SK-N-SH (cell line): ENCODE data around the gene MAMSTR. TPM values are rescaled to one million over a fixed set of nuclear protein-coding genes. Genes with fewer than 3 reads are reported as not detected.
"Not testable (repeated sequence)": the region's sequence is repeated elsewhere in the genome, so short reads cannot be mapped to it uniquely, and the experiment has no call there.

Experiments used
- CTCF ChIA-PET: fragments of 300-600, 350-600 bp; formaldehyde crosslinking; extraction: SDS; loops from one replicate; lab custom pipeline; 2021; lab: Yijun Ruan, JAX
- POLR2A ChIA-PET: fragments of 350-600 bp; sonication (Branson Sonifier 250); formaldehyde crosslinking; extraction: SDS; loops from one replicate; lab custom pipeline; 2020; ENCODE audit warnings: antibody characterized with exemption, inconsistent platforms; lab: Yijun Ruan, JAX
- DNase-seq: peaks from one replicate; pipeline ENCODE4 v3.0.0; 2012
- H2AFZ ChIP-seq: fragments of 200-600 bp; sonication (generic); 2 replicates; pipeline ENCODE4 v1.8.1; 2016; ENCODE audit warnings: antibody characterized with exemption, mild to moderate bottlenecking, low read depth
- H3F3A ChIP-seq: fragments of 200-600 bp; sonication (generic); replicated peaks from 2 replicates; pipeline ENCODE3; 2016; ENCODE audit warnings: antibody characterized with exemption, mild to moderate bottlenecking; ENCODE audit not compliant: insufficient read depth
- H3K27ac ChIP-seq, 2 experiments: fragments of 200-500 bp in 1 of 2; fragments of 200-600 bp in 1 of 2; sonication (Bioruptor generic) in 1 of 2; sonication (generic), shearing (Covaris generic) in 1 of 2; 2 replicates each; pipeline versions ENCODE4 v1.5.1 to v1.6.1; 2014 to 2016; ENCODE audit warnings: low read depth in 2 of 2, inconsistent platforms in 1 of 2, low read length in 1 of 2, mild to moderate bottlenecking in 1 of 2, mixed read lengths in 1 of 2
- H3K27me3 ChIP-seq: fragments of 200-600 bp; sonication (generic), shearing (Covaris generic); 2 replicates; pipeline ENCODE4 v1.6.1; 2016; ENCODE audit warnings: mixed run types; ENCODE audit not compliant: insufficient read depth
- H3K36me3 ChIP-seq, 2 experiments: fragments of 200-500 bp in 1 of 2; fragments of 200-600 bp in 1 of 2; sonication (Bioruptor generic) in 1 of 2; sonication (generic) in 1 of 2; replicated peaks in 1 of 2; 2 replicates each; pipeline versions ENCODE3 to v1.5.1; 2014 to 2016; ENCODE audit warnings: low read length in 1 of 2, mild to moderate bottlenecking in 1 of 2; ENCODE audit not compliant: insufficient read depth in 2 of 2, control insufficient read depth in 1 of 2
- H3K4me1 ChIP-seq, 2 experiments: fragments of 200-500 bp in 1 of 2; fragments of 200-600 bp in 1 of 2; sonication (Bioruptor generic) in 1 of 2; sonication (generic), shearing (Covaris generic) in 1 of 2; 2 replicates each; pipeline versions ENCODE4 v1.5.1 to v1.6.1; 2014 to 2016; ENCODE audit warnings: low read depth in 1 of 2, low read length in 1 of 2, mixed run types in 1 of 2; ENCODE audit not compliant: insufficient read depth in 2 of 2, control insufficient read depth in 1 of 2
- H3K4me2 ChIP-seq: fragments of 200-600 bp; sonication (generic), shearing (Covaris generic); 2 replicates; pipeline ENCODE4 v1.6.1; 2017; ENCODE audit warnings: mixed run types
- H3K4me3 ChIP-seq, 2 experiments: fragments of 200-500 bp in 1 of 2; fragments of 200-600 bp in 1 of 2; sonication (Bioruptor generic) in 1 of 2; sonication (generic), shearing (Covaris generic) in 1 of 2; 2 replicates each; pipeline versions ENCODE4 v1.5.1 to v1.8.1; 2014 to 2016; ENCODE audit warnings: low read depth in 2 of 2, inconsistent platforms in 1 of 2, low read length in 1 of 2, mild to moderate bottlenecking in 1 of 2, mixed read lengths in 1 of 2, moderate library complexity in 1 of 2
- H3K79me2 ChIP-seq: fragments of 200-600 bp; sonication (generic); 2 replicates; pipeline ENCODE4 v1.8.1; 2017; ENCODE audit warnings: mild to moderate bottlenecking; ENCODE audit not compliant: insufficient read depth
- H3K9ac ChIP-seq: fragments of 200-600 bp; sonication (generic); 2 replicates; pipeline ENCODE4 v1.6.1; 2017; ENCODE audit warnings: mixed run types
- H3K9me2 ChIP-seq: fragments of 200-600 bp; sonication (generic); 2 replicates; pipeline ENCODE4 v1.6.1; 2017; ENCODE audit warnings: mixed run types
- H3K9me3 ChIP-seq: fragments of 200-600 bp; sonication (generic); 2 replicates; pipeline ENCODE4 v1.6.1; 2017; ENCODE audit warnings: mixed run types, mild to moderate bottlenecking, moderate library complexity
- H4K20me1 ChIP-seq: fragments of 200-600 bp; sonication (generic); 2 replicates; pipeline ENCODE4 v1.6.1; 2017; ENCODE audit warnings: mild to moderate bottlenecking, mixed run types; ENCODE audit not compliant: insufficient read depth
- CHD2 ChIP-seq: fragments of 150-350 bp; IDR thresholded peaks from 2 replicates; pipeline ENCODE4 v1.6.1; 2018; ENCODE audit warnings: low read length; ENCODE audit not compliant: partially characterized antibody
- EZH2phosphoT487 ChIP-seq: fragments of 200-600 bp; sonication (generic); IDR thresholded peaks from 2 replicates; pipeline ENCODE4 v1.6.1; 2017; ENCODE audit warnings: low read depth, mixed run types, mild to moderate bottlenecking, antibody characterized with exemption, moderate library complexity, borderline replicate concordance
- FOSL2 ChIP-seq: IDR thresholded peaks from 2 replicates; pipeline ENCODE4 v1.4.0; 2012; ENCODE audit warnings: low read depth, mild to moderate bottlenecking, moderate library complexity, borderline replicate concordance
- FOXJ3 ChIP-seq: sonication (generic); formaldehyde crosslinking; IDR thresholded peaks from 2 replicates; pipeline ENCODE4 v1.5.1; 2020; ENCODE audit warnings: mild to moderate bottlenecking, missing genetic modification reagents
- GATA2 ChIP-seq: sonication (generic); formaldehyde crosslinking; IDR thresholded peaks from 2 replicates; pipeline ENCODE4 v1.5.0; 2020; ENCODE audit warnings: mild to moderate bottlenecking, missing genetic modification reagents
- MEF2A ChIP-seq: IDR thresholded peaks from 2 replicates; pipeline ENCODE4 v1.4.0; 2012; ENCODE audit warnings: low read depth, borderline replicate concordance
- MXI1 ChIP-seq: IDR thresholded peaks from 2 replicates; pipeline ENCODE4 v1.6.1; 2012; ENCODE audit warnings: mild to moderate bottlenecking, low read depth, low read length, improper control_type of control experiment
- NFIC ChIP-seq: IDR thresholded peaks from 2 replicates; pipeline ENCODE4 v1.4.0; 2012; ENCODE audit warnings: borderline replicate concordance
- NRF1 ChIP-seq: IDR thresholded peaks from 2 replicates; pipeline ENCODE4 v1.6.1; 2012; ENCODE audit warnings: low read depth, mild to moderate bottlenecking, low read length
- POLR2AphosphoS5 ChIP-seq: IDR thresholded peaks from 2 replicates; pipeline ENCODE4 v1.6.1; 2012; ENCODE audit warnings: low read depth, low read length
- RCOR1 ChIP-seq: fragments of 150-350 bp; IDR thresholded peaks from 2 replicates; pipeline ENCODE4 v1.6.1; 2017; ENCODE audit warnings: antibody characterized with exemption, low read length
- RFX5 ChIP-seq: IDR thresholded peaks from 2 replicates; pipeline ENCODE4 v1.6.1; 2012; ENCODE audit warnings: mild to moderate bottlenecking, improper control_type of control experiment, low read length
- RXRA ChIP-seq: IDR thresholded peaks from 2 replicates; pipeline ENCODE4 v1.4.0; 2012; ENCODE audit warnings: low read depth, mild to moderate bottlenecking, borderline replicate concordance
- TEAD4 ChIP-seq: IDR thresholded peaks from 2 replicates; pipeline ENCODE4 v1.4.0; 2012; ENCODE audit warnings: mild to moderate bottlenecking, borderline replicate concordance; ENCODE audit not compliant: insufficient read depth
- YY1 ChIP-seq: IDR thresholded peaks from 2 replicates; pipeline ENCODE4 v1.4.0; 2012; ENCODE audit warnings: low read depth, mild to moderate bottlenecking
- WGBS: methylation state at CpG from one replicate; pipeline ENCODE4 v1.1.6; 2017; ENCODE audit warnings: low lambda C conversion rate; 5-methylcytosine and 5-hydroxymethylcytosine counted together
- polyA plus RNA-seq, 3 experiments: library from polyadenylated mRNA; depleted of rRNA; stranded (reverse); fragments of >200 nt; gene quantifications; 2 replicates each; pipeline ENCODE4 v1.2.3, GENCODE V29; 2012
- TF ChIP-seq, protein P1 (sequence below): fragments of 150-350 bp; IDR thresholded peaks from 2 replicates; pipeline ENCODE4 v1.6.1; 2017; ENCODE audit warnings: antibody characterized with exemption, low read length, low read depth, borderline replicate concordance
- TF ChIP-seq, protein P2 (sequence below): fragments of 200-600 bp; sonication (generic); IDR thresholded peaks from 2 replicates; pipeline ENCODE4 v1.6.1; 2017; ENCODE audit warnings: antibody characterized with exemption, mild to moderate bottlenecking, moderate library complexity
- TF ChIP-seq, protein P3 (sequence below): IDR thresholded peaks from 2 replicates; pipeline ENCODE4; 2012

The MAMSTR gene
- polyA plus RNA-seq, 1 of the 3 experiments (the other 2 are of a cell fraction) = 1.1 TPM

DNA sequence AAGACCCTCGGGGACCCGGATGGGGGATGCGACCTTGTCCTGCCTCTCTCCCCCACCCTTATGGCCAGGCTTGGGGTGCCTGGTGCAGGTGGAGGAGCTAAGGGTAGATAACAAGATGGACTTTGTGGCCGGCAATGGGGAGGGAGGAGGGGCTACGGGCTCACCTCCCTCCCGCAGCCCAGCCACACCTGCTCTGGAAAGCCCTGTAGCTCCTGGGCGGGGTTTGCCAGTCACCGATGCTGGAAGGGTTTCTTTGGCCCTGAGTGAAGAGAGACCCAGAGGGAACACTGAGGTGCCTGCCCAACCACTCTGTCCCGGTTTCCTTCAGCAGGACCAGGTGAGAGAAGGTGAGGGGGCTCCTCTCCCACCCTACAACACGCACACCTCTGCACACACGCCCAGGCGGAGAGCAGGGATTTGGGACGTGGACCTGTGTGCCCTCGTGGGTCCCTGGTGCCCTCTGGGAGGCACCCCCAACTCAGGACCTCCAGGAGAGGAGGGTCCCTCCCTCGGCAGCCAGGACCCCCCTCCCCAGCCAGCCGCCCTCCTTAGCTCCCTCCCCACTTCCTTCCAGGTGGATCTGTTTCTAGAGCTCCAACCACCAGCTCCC is 23.7 kb downstream of the MAMSTR start, which contains the start of gene FUT2:
FUT2 (plus strand) TSS at position 229 of the 610 bp plus-strand sequence. CDS start 6,986 bp downstream, outside the sequence.
- Histone ChIP-seq H3K79me2 (no peaks in the 10 kb centered on the region), H4K20me1 (no peaks in the 10 kb centered on the region), H3K4me2 (no peak within 1 kb of the TSS), H3K4me3 (no peak within 1 kb of the TSS), H3F3A (peaks cover 5% of the 10 kb centered on the region), H3K9me2 (no peaks in the 10 kb centered on the region), H3K9ac (no peak within 1 kb of the TSS), H3K9me3 (no peaks in the 10 kb centered on the region), H3K36me3 (no peaks in the 10 kb centered on the region), H3K27ac (no peak within 1 kb of the TSS), H2AFZ (no peak within 1 kb of the TSS), H3K4me1 (peaks cover 0 to 5% of the 10 kb centered on the region in 2 experiments; a peak in 1 of 4 replicates), H3K27me3 (no peaks in the 10 kb centered on the region)
- no peak for DNase-seq
- POLR2A ChIA-PET = no interaction called here
- CTCF ChIA-PET = interaction anchor here (0.8 to 1.6 kb wide), 2 partner anchors 21 to 92 kb away, joined by 3 read pairs; no protein-coding TSS in a partner anchor
- WGBS = 78% methylated on average over 8 of the region's 16 CpGs
- TF ChIP-seq CHD2 (no peak), EZH2phosphoT487 (no peak), YY1 (no peak), GATA2 (CRISPR knock-in tag) (no peak), MEF2A (no peak), RCOR1 (no peak), RXRA (no peak), FOSL2 (no peak)
- TF ChIP-seq, protein P1, sequence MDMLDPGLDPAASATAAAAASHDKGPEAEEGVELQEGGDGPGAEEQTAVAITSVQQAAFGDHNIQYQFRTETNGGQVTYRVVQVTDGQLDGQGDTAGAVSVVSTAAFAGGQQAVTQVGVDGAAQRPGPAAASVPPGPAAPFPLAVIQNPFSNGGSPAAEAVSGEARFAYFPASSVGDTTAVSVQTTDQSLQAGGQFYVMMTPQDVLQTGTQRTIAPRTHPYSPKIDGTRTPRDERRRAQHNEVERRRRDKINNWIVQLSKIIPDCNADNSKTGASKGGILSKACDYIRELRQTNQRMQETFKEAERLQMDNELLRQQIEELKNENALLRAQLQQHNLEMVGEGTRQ = no peak

DNA sequence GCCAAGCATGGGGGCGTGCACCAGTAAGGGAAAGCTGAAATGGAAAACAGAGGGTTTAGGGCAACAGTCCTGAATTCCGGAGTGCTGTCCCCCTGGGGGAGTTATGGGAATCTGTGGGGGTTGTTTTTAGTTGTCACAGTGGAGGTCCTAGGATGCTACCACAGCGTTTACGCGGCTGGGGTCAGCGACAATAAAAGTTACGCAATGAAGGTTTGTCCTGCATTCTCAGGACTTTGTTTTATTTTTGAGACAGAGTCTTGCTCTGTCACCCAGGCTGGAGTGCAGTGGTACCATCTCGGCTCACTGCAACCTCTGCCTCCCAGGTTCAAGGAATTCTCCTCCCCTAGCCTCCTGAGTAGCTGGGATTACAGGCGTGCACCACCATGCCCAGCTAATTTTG is 25.9 kb downstream of the MAMSTR start:
- H3K4me1 ChIP-seq, H3K27me3 ChIP-seq, H2AFZ ChIP-seq, H3K27ac ChIP-seq, H3K36me3 ChIP-seq, H3K79me2 ChIP-seq, H3K4me3 ChIP-seq, H3K9me3 ChIP-seq, H3K9ac ChIP-seq, H3K9me2 ChIP-seq, H4K20me1 ChIP-seq, H3F3A ChIP-seq, POLR2A ChIA-PET, H3K4me2 ChIP-seq, DNase-seq: not testable (repeated sequence)
- WGBS = 88% methylated on average over 9 of the region's 9 CpGs
- CTCF ChIA-PET = interaction anchor here (0.9 to 1.2 kb wide), 3 partner anchors 18 to 48 kb away, joined by 3 to 4 read pairs (median 3); partner anchors contain the start of gene CA11

DNA sequence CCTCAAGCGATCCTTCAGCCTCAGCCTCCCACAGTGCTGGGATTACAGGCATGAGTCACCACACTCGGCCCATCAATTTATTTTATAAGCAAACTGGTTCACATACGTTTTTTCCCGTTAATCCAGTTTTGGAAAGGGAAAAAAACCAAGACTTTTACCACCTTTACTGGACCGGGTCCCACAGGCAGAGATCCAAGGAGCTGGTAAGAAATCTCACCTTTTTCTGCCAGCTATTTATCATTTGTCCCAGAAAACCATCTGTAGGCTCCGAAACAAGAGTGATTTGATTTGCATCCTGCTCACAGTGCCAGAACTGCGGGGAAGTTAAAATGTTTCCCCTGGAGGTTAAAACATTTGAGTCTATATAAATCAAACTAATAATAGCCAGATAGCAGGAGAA is 30.1 kb downstream of the MAMSTR start:
- Histone ChIP-seq H3K27ac (no peak overlapping the region), H4K20me1 (no peaks in the 10 kb centered on the region), H3K36me3 (no peaks in the 10 kb centered on the region), H3K27me3 (no peaks in the 10 kb centered on the region), H3K9ac (no peak overlapping the region), H3K9me3 (no peaks in the 10 kb centered on the region), H3K79me2 (no peaks in the 10 kb centered on the region), H3K9me2 (no peaks in the 10 kb centered on the region), H3K4me1 (no peaks in the 10 kb centered on the region), H3K4me3 (no peak overlapping the region), H3K4me2 (no peak overlapping the region), H3F3A (no peaks in the 10 kb centered on the region), H2AFZ (no peak overlapping the region)
- WGBS = 63% methylated on average over 7 of the region's 7 CpGs
- no peak for DNase-seq
- CTCF ChIA-PET = interaction anchor here (1.0 to 2.3 kb wide), 5 partner anchors 14 to 99 kb away, joined by 3 to 10 read pairs (median 4); no protein-coding TSS in a partner anchor
- POLR2A ChIA-PET = no interaction called here
- TF ChIP-seq TEAD4 (no peak), NFIC (no peak), NRF1 (no peak), MXI1 (no peak), YY1 (no peak), FOXJ3 (CRISPR knock-in tag) (no peak), GATA2 (CRISPR knock-in tag) (no peak), POLR2AphosphoS5 (no peak), RFX5 (no peak), FOSL2 (no peak)
- TF ChIP-seq, protein P2, sequence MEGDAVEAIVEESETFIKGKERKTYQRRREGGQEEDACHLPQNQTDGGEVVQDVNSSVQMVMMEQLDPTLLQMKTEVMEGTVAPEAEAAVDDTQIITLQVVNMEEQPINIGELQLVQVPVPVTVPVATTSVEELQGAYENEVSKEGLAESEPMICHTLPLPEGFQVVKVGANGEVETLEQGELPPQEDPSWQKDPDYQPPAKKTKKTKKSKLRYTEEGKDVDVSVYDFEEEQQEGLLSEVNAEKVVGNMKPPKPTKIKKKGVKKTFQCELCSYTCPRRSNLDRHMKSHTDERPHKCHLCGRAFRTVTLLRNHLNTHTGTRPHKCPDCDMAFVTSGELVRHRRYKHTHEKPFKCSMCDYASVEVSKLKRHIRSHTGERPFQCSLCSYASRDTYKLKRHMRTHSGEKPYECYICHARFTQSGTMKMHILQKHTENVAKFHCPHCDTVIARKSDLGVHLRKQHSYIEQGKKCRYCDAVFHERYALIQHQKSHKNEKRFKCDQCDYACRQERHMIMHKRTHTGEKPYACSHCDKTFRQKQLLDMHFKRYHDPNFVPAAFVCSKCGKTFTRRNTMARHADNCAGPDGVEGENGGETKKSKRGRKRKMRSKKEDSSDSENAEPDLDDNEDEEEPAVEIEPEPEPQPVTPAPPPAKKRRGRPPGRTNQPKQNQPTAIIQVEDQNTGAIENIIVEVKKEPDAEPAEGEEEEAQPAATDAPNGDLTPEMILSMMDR = no peak
- TF ChIP-seq, protein P3, sequence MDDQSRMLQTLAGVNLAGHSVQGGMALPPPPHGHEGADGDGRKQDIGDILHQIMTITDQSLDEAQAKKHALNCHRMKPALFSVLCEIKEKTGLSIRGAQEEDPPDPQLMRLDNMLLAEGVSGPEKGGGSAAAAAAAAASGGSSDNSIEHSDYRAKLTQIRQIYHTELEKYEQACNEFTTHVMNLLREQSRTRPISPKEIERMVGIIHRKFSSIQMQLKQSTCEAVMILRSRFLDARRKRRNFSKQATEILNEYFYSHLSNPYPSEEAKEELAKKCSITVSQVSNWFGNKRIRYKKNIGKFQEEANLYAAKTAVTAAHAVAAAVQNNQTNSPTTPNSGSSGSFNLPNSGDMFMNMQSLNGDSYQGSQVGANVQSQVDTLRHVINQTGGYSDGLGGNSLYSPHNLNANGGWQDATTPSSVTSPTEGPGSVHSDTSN = no peak
